ENCODE data around the gene ARID4A. TPM values are rescaled to one million over a fixed set of nuclear protein-coding genes. Genes with fewer than 3 reads are reported as not detected.
A peak's percentile ranks its signal among the peaks of the same experiment; 100 is the strongest.

The ARID4A gene
- total and polyA plus RNA-seq, 2 of the 13 experiments (the other 11 are each of a cell fraction or from before 2014, with no cell fraction given) = 7.2 to 9.7 TPM

DNA sequence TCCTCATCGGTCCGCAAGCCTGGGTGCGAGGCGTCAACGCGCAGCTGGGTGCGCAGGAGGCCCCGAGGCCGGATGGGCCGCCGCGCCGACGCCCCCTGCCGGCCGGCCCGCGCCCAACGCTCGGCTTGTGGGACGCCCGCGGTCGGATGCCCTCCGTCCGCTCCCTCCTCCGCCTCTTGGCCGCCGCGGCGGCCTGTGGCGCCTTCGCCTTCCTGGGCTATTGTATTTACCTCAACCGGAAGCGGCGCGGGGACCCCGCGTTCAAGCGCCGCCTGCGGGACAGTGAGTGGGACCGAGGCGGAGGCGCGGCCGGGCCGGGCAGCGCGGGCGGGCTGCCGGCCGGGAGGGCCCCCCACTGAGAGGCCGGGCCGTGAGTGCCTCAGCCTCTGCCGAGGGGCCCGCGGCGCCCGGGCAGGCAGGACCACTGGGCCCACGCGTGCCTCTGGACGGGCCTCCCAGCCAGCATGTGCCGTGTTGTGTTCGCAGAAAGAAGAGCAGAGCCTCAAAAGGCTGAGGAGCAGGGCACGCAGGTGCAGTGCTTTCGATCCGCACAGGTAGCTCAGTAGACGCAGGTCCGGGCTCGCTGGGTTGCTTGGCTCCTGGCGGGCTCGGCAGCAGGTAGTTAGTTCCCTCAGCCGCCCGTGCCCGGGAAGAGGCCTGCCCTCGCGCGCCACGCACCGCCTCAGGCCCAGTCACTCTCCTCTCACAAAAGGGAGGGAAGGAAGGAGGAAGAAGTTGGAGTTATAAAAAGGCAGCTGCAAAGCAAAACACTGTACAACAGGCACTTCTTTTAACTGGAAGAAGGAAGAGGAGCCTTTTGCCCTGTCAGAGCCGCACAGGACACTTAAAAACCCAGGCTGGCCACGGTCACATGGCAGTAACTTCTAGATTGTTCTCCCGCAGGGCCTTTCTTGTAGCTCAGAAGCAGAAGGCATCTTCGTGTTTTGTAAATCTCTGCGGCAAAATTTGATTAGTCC lies 97.7 kb downstream of the ARID4A start, which contains the start of gene TOMM20L (continued):
- TF ChIP-seq ZNF326 (CRISPR knock-in tag; IDR thresholded peaks at IDR 0.05; ENCODE audit: borderline replicate concordance) (no peak), ZBTB21 (CRISPR knock-in tag; IDR thresholded peaks at IDR 0.05) (no peak), ZSCAN31 (CRISPR knock-in tag; IDR thresholded peaks at IDR 0.05; ENCODE audit: low read depth) (peak; percentile 40; the same call in 1 of the 2 replicates), RELA (CRISPR knock-in tag; IDR thresholded peaks at IDR 0.05) (no peak), ZNF10 (CRISPR knock-in tag; IDR thresholded peaks at IDR 0.05; ENCODE audit: borderline replicate concordance, low read depth) (no peak), ZBED4 (CRISPR knock-in tag; IDR thresholded peaks at IDR 0.05; ENCODE audit: borderline replicate concordance) (peak; percentile 54; the same call in 1 of the 2 replicates), CREB3 (CRISPR knock-in tag; IDR thresholded peaks at IDR 0.05) (no peak; the same call in 1 of the 2 replicates), ZNF224 (CRISPR knock-in tag; IDR thresholded peaks at IDR 0.05) (no peak), MIER3 (CRISPR knock-in tag; IDR thresholded peaks at IDR 0.05; ENCODE audit: borderline replicate concordance) (no peak), ADNP (CRISPR knock-in tag; IDR thresholded peaks at IDR 0.05) (peak; percentile 81), ZNF512B (CRISPR knock-in tag; IDR thresholded peaks at IDR 0.05; ENCODE audit: borderline replicate concordance) (no peak)
- TF ChIP-seq, protein P1, sequence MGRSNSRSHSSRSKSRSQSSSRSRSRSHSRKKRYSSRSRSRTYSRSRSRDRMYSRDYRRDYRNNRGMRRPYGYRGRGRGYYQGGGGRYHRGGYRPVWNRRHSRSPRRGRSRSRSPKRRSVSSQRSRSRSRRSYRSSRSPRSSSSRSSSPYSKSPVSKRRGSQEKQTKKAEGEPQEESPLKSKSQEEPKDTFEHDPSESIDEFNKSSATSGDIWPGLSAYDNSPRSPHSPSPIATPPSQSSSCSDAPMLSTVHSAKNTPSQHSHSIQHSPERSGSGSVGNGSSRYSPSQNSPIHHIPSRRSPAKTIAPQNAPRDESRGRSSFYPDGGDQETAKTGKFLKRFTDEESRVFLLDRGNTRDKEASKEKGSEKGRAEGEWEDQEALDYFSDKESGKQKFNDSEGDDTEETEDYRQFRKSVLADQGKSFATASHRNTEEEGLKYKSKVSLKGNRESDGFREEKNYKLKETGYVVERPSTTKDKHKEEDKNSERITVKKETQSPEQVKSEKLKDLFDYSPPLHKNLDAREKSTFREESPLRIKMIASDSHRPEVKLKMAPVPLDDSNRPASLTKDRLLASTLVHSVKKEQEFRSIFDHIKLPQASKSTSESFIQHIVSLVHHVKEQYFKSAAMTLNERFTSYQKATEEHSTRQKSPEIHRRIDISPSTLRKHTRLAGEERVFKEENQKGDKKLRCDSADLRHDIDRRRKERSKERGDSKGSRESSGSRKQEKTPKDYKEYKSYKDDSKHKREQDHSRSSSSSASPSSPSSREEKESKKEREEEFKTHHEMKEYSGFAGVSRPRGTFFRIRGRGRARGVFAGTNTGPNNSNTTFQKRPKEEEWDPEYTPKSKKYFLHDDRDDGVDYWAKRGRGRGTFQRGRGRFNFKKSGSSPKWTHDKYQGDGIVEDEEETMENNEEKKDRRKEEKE (IDR thresholded peaks at IDR 0.05) = no peak
- TF ChIP-seq, protein P2, sequence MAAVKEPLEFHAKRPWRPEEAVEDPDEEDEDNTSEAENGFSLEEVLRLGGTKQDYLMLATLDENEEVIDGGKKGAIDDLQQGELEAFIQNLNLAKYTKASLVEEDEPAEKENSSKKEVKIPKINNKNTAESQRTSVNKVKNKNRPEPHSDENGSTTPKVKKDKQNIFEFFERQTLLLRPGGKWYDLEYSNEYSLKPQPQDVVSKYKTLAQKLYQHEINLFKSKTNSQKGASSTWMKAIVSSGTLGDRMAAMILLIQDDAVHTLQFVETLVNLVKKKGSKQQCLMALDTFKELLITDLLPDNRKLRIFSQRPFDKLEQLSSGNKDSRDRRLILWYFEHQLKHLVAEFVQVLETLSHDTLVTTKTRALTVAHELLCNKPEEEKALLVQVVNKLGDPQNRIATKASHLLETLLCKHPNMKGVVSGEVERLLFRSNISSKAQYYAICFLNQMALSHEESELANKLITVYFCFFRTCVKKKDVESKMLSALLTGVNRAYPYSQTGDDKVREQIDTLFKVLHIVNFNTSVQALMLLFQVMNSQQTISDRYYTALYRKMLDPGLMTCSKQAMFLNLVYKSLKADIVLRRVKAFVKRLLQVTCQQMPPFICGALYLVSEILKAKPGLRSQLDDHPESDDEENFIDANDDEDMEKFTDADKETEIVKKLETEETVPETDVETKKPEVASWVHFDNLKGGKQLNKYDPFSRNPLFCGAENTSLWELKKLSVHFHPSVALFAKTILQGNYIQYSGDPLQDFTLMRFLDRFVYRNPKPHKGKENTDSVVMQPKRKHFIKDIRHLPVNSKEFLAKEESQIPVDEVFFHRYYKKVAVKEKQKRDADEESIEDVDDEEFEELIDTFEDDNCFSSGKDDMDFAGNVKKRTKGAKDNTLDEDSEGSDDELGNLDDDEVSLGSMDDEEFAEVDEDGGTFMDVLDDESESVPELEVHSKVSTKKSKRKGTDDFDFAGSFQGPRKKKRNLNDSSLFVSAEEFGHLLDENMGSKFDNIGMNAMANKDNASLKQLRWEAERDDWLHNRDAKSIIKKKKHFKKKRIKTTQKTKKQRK (IDR thresholded peaks at IDR 0.05; ENCODE audit: low read length) = no peak

All from HepG2 (cell line).